H1 (cell line): ENCODE measurements around the gene WASHC2A. TPM values are rescaled to one million over a fixed set of nuclear protein-coding genes. Genes with fewer than 3 reads are reported as not detected.
"Not testable (repeated sequence)": the region's sequence is repeated elsewhere in the genome, so short reads cannot be mapped to it uniquely, and the experiment has no call there.

Experiments used
- CTCF ChIA-PET: fragments of 300-600 bp; sonication (Branson Sonifier 250); formaldehyde crosslinking; loops from one replicate; lab custom pipeline; 2021; ENCODE audit not compliant: partially characterized antibody; lab: Charles Lee
- POLR2A ChIA-PET: fragments of 300-600 bp; sonication (Branson Sonifier 250); formaldehyde crosslinking; loops from one replicate; lab custom pipeline; 2021; ENCODE audit warnings: inconsistent platforms; ENCODE audit not compliant: partially characterized antibody; lab: Charles Lee
- DNase-seq, 2 experiments: peaks; one replicate each; pipeline versions ENCODE4 v3.0.0 to v3.0.0-alpha.2; 2010 to 2022; ENCODE audit warnings: low spot score in 2 of 2, low read depth in 1 of 2, mixed read lengths in 1 of 2
- FAIRE-seq: peaks from 2 replicates; lab custom pipeline; 2011; peaks lifted over from hg19 to GRCh38; lab: Jason Lieb, UNC
- H2AFZ ChIP-seq: 2 replicates; pipeline ENCODE4 v1.8.1; 2012; ENCODE audit warnings: low read length, inconsistent platforms
- H2AK5ac ChIP-seq: 2 replicates; pipeline ENCODE4 v1.6.1; 2013; ENCODE audit warnings: low read depth, low read length
- H2BK120ac ChIP-seq: replicated peaks from 2 replicates; pipeline ENCODE3; 2013; ENCODE audit warnings: low read depth, low read length, inconsistent platforms
- H2BK12ac ChIP-seq: 2 replicates; pipeline ENCODE4 v1.6.1; 2013; ENCODE audit warnings: low read depth, low read length
- H2BK15ac ChIP-seq: 2 replicates; pipeline ENCODE4 v1.6.1; 2013; ENCODE audit warnings: low read length
- H2BK20ac ChIP-seq: 2 replicates; pipeline ENCODE4 v1.6.1; 2013; ENCODE audit warnings: low read length
- H2BK5ac ChIP-seq: 2 replicates; pipeline ENCODE4 v1.6.1; 2013; ENCODE audit warnings: low read depth, low read length
- H3K14ac ChIP-seq: 2 replicates; pipeline ENCODE4 v1.6.1; 2013; ENCODE audit warnings: inconsistent platforms; ENCODE audit not compliant: insufficient read length
- H3K18ac ChIP-seq: 2 replicates; pipeline ENCODE4 v1.6.1; 2013; ENCODE audit warnings: low read length; ENCODE audit errors: extremely low read depth
- H3K23ac ChIP-seq: 2 replicates; pipeline ENCODE4 v1.6.1; 2013; ENCODE audit warnings: inconsistent platforms; ENCODE audit not compliant: insufficient read length
- H3K23me2 ChIP-seq: 2 replicates; pipeline ENCODE4 v1.6.1; 2013; ENCODE audit warnings: low read depth, low read length
- H3K27ac ChIP-seq: 2 replicates; pipeline ENCODE4 v1.6.1; 2011; ENCODE audit warnings: low read depth, low read length, inconsistent platforms
- H3K27me3 ChIP-seq, 4 experiments: replicated peaks in 1 of 4; 1 replicate in 1 of 4; 2 replicates in 3 of 4; pipeline versions ENCODE4 v1.6.1 to v1.8.1; 2011 to 2013; ENCODE audit warnings: low read length in 3 of 4, mild to moderate bottlenecking in 3 of 4, inconsistent platforms in 2 of 4, mixed read lengths in 2 of 4, moderate library complexity in 1 of 4; ENCODE audit not compliant: control insufficient read depth in 3 of 4, insufficient read depth in 3 of 4; ENCODE audit errors: extremely low read depth in 1 of 4
- H3K36me3 ChIP-seq, 4 experiments: 2 replicates each; pipeline versions ENCODE4 v1.6.1 to v1.8.1; 2011 to 2013; ENCODE audit warnings: mild to moderate bottlenecking in 4 of 4, low read length in 3 of 4, moderate library complexity in 2 of 4, control low read depth in 1 of 4, inconsistent platforms in 1 of 4; ENCODE audit not compliant: insufficient read depth in 4 of 4, control insufficient read depth in 2 of 4
- H3K4ac ChIP-seq: replicated peaks from 2 replicates; pipeline ENCODE3; 2013; ENCODE audit warnings: low read length, low read depth, mixed read lengths, inconsistent platforms; ENCODE audit not compliant: insufficient read length
- H3K4me1 ChIP-seq, 4 experiments: replicated peaks in 1 of 4; 1 replicate in 1 of 4; 2 replicates in 3 of 4; pipeline versions ENCODE4 v1.6.1 to v1.8.1; 2011 to 2013; ENCODE audit warnings: low read length in 3 of 4, inconsistent platforms in 2 of 4, mixed read lengths in 1 of 4; ENCODE audit not compliant: insufficient read depth in 4 of 4, control insufficient read depth in 3 of 4
- H3K4me2 ChIP-seq, 2 experiments: 2 replicates each; pipeline versions ENCODE4 v1.6.1 to v1.8.1; 2011 to 2013; ENCODE audit warnings: low read depth in 2 of 2, low read length in 2 of 2, control low read depth in 1 of 2, inconsistent platforms in 1 of 2, mild to moderate bottlenecking in 1 of 2; ENCODE audit not compliant: insufficient read depth in 1 of 2
- H3K4me3 ChIP-seq, 4 experiments: fragments of 200-600, 300-600 bp in 1 of 4; sonication (generic), shearing (Covaris generic), sonication (Bioruptor Twin) in 1 of 4; 2 replicates each; pipeline versions ENCODE4 v1.5.1 to v1.8.1; 2011 to 2016; ENCODE audit warnings: low read length in 4 of 4, low read depth in 3 of 4, control low read depth in 2 of 4, inconsistent platforms in 2 of 4, mild to moderate bottlenecking in 2 of 4, mixed read lengths in 1 of 4, moderate library complexity in 1 of 4; ENCODE audit not compliant: insufficient read depth in 2 of 4; ENCODE audit errors: extremely low read depth in 1 of 4
- H3K56ac ChIP-seq: replicated peaks from 2 replicates; pipeline ENCODE3; 2013; ENCODE audit warnings: low read depth, mild to moderate bottlenecking, mixed read lengths, low read length, inconsistent platforms; ENCODE audit not compliant: insufficient read length
- H3K79me1 ChIP-seq: 2 replicates; pipeline ENCODE4 v1.6.1; 2013; ENCODE audit warnings: low read depth, low read length, control low read depth
- H3K79me2 ChIP-seq, 2 experiments: 2 replicates each; pipeline versions ENCODE4 v1.6.1 to v1.8.1; 2012 to 2013; ENCODE audit warnings: low read length in 2 of 2, mild to moderate bottlenecking in 2 of 2, inconsistent platforms in 1 of 2; ENCODE audit not compliant: insufficient read depth in 2 of 2, control insufficient read depth in 1 of 2
- H3K9ac ChIP-seq, 4 experiments: replicated peaks in 1 of 4; 1 replicate in 1 of 4; 2 replicates in 3 of 4; pipeline versions ENCODE4 v1.6.1 to v1.8.1; 2011 to 2013; ENCODE audit warnings: low read depth in 3 of 4, low read length in 3 of 4, control low read depth in 2 of 4, mild to moderate bottlenecking in 2 of 4, moderate library complexity in 2 of 4, inconsistent platforms in 1 of 4; ENCODE audit errors: extremely low read depth in 1 of 4
- H3K9me3 ChIP-seq, 2 experiments: 2 replicates each; pipeline versions ENCODE4 v1.6.1 to v1.8.1; 2012 to 2013; ENCODE audit warnings: mild to moderate bottlenecking in 2 of 2, moderate library complexity in 2 of 2, control low read depth in 1 of 2, inconsistent platforms in 1 of 2, low read depth in 1 of 2, low read length in 1 of 2, mixed read lengths in 1 of 2; ENCODE audit not compliant: insufficient read depth in 2 of 2
- H4K20me1 ChIP-seq, 2 experiments: replicated peaks in 1 of 2; 2 replicates each; pipeline versions ENCODE3 to v1.8.1; 2011 to 2013; ENCODE audit warnings: inconsistent platforms in 2 of 2, low read length in 2 of 2, mild to moderate bottlenecking in 1 of 2; ENCODE audit not compliant: insufficient read depth in 2 of 2, control insufficient read depth in 1 of 2
- H4K5ac ChIP-seq: 2 replicates; pipeline ENCODE4 v1.6.1; 2013; ENCODE audit warnings: low read length, low read depth, mixed read lengths, inconsistent platforms; ENCODE audit not compliant: insufficient read length
- H4K8ac ChIP-seq: 2 replicates; pipeline ENCODE4 v1.8.0; 2013; ENCODE audit warnings: mild to moderate bottlenecking, moderate library complexity, low read length, inconsistent platforms; ENCODE audit not compliant: insufficient read depth; ENCODE audit errors: extremely low read depth
- H4K91ac ChIP-seq: replicated peaks from 2 replicates; pipeline ENCODE3; 2013; ENCODE audit warnings: low read length, mixed read lengths, inconsistent platforms; ENCODE audit not compliant: insufficient read length
- WGBS, 2 experiments: shearing (Covaris generic) in 1 of 2; methylation state at CpG; one replicate each; pipeline versions ENCODE4 v1.1.6 to v1.1.7; 2013 to 2015; ENCODE audit warnings: low lambda C conversion rate in 2 of 2, mixed read lengths in 2 of 2, inconsistent platforms in 1 of 2, low coverage in 1 of 2, missing lambda C conversion rate in 1 of 2; ENCODE audit not compliant: insufficient replicate concordance in 2 of 2, insufficient coverage in 1 of 2, insufficient read length in 1 of 2; ENCODE audit errors: extremely low coverage in 1 of 2, missing lambda C conversion rate in 1 of 2; 5-methylcytosine and 5-hydroxymethylcytosine counted together
- polyA plus RNA-seq, 7 experiments: library from polyadenylated mRNA; depleted of rRNA in 3 of 7; stranded (reverse) in 5 of 7; unstranded in 2 of 7; fragments of >200 nt in 5 of 7; fragments of 200-250 nt in 2 of 7; gene quantifications; 1 replicate in 5 of 7; 2 replicates in 1 of 7; 4 replicates in 1 of 7; pipeline versions ENCODE4 v1.2.1 to v1.2.3, GENCODE V29; 2011 to 2013; ENCODE audit warnings: missing spikeins in 2 of 7, mixed read lengths in 2 of 7
- total RNA-seq: library from RNA; stranded (reverse); fragmentation: NEBNext Ultra II Directional; extraction: Animal tissue kit (Norgen Biotek cat#: 25700); gene quantifications from 2 replicates; pipeline ENCODE4 v1.2.1, GENCODE V29; 2021

Gene WASHC2A
- total and polyA plus RNA-seq, 2 of the 8 experiments (the other 6 are each of a cell fraction or from before 2014, with no cell fraction given), result 7.5 to 29.7 TPM

- DNase-seq, result peak in 1 of 2 experiments; percentile 43
- H2BK20ac ChIP-seq, H3K18ac ChIP-seq, H3K4ac ChIP-seq, POLR2A ChIA-PET, CTCF ChIA-PET, H3K14ac ChIP-seq, H4K5ac ChIP-seq, H3K56ac ChIP-seq, H2AK5ac ChIP-seq, H4K8ac ChIP-seq, H3K36me3 ChIP-seq, H3K27me3 ChIP-seq, H3K4me1 ChIP-seq, H4K91ac ChIP-seq, H3K9ac ChIP-seq, H3K23me2 ChIP-seq, H2BK5ac ChIP-seq, H3K9me3 ChIP-seq, H3K79me1 ChIP-seq, H2BK15ac ChIP-seq, H3K4me3 ChIP-seq, H3K79me2 ChIP-seq, FAIRE-seq, H2BK120ac ChIP-seq, H3K27ac ChIP-seq, H3K4me2 ChIP-seq, H2AFZ ChIP-seq, H2BK12ac ChIP-seq, H4K20me1 ChIP-seq, H3K23ac ChIP-seq: not testable (repeated sequence)
- 93% methylated on average over 30 of the region's 37 CpGs; no CpG with 5 or more reads in 1 of the 2 experiments for WGBS, 2 experiments
Measured at GRCh38 chr10:50024716-50025383, 42.9 kb upstream of the WASHC2A start.
